ENCODE results near the gene MSLN.
A peak's percentile ranks its signal among the peaks of the same experiment; 100 is the strongest.
"Not testable (repeated sequence)": the region's sequence is repeated elsewhere in the genome, so short reads cannot be mapped to it uniquely, and the experiment has no call there.

MSLN gene

DNA sequence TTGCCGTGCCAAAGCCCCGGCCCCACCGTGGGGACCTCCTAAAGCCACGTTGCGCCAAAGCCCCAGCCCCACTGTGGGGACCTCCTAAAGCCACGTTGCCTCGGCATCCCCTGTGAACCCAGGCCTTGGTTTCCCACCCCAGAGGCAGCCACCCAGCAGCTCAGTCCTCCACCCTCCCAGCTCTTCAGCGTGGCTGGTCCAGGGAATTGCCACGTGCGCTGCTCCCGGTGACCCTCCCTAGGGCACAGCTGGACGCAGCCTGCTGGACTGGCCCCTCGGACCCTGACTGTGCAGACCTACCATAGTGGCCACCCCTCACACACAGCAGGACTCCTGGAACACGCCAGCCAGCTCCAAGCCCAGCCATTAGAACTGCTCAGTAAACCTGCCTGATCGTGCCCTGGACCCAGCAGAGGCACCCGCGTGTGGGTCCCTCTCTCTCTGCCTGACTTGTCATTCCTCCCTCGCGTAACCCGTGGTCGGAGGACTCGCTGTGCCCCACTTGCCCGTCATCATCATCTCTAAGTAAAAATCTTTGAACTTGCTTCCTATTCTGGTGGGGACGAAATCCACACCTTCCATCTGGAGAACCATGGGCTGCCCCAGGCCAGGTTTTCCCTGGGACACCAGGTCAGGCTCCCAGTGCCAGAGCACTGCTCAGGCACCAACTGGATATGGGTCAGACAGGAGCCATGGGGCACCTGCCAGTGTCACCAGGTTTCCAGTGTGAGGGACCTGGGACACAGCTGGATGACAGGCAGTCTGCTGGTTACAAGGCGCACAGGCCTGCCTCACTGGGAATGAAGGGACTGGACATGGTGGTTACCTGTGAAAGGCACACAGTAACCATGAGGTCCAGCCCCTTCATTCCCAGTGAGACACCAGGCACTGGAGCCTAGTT is 25.3 kb upstream of the MSLN start:
- DNase-seq (no peak), ATAC-seq (no peak)

GRCh38 chr16:735982-736453 is 24.5 kb upstream of the MSLN start:
- peak; percentile 70 for ATAC-seq

DNA sequence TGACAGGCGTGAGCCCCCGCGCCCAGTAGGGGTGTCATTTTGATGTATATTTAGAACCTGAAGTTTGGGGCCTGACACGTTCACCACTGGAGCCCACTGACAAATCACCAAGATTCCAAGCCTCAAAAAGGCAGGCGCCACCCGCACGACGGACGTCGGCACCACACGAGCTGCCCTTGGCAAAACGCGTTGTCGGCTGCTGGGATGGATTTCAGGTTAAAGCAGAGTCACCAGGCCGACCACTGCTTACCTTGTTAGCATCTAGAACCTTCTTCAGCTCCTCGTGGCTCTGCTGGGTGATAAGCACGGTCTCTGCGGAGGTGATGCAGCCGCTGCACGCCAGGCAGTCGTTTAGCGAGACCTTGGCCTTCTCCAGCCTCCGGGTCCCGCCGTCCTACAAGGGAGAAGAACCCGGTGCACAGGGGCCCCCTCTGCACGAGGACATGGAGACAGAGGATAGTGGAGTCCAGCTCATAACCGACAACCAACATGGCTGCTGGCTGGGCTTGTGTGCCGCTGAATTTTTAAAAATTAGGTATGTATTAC is 23.5 kb upstream of the MSLN start:
- no peak for ATAC-seq
- no peak for DNase-seq

More at GRCh38 chr16:735982-736453, 24.5 kb upstream of the MSLN start:
- DNase-seq = peak; percentile 60

DNA sequence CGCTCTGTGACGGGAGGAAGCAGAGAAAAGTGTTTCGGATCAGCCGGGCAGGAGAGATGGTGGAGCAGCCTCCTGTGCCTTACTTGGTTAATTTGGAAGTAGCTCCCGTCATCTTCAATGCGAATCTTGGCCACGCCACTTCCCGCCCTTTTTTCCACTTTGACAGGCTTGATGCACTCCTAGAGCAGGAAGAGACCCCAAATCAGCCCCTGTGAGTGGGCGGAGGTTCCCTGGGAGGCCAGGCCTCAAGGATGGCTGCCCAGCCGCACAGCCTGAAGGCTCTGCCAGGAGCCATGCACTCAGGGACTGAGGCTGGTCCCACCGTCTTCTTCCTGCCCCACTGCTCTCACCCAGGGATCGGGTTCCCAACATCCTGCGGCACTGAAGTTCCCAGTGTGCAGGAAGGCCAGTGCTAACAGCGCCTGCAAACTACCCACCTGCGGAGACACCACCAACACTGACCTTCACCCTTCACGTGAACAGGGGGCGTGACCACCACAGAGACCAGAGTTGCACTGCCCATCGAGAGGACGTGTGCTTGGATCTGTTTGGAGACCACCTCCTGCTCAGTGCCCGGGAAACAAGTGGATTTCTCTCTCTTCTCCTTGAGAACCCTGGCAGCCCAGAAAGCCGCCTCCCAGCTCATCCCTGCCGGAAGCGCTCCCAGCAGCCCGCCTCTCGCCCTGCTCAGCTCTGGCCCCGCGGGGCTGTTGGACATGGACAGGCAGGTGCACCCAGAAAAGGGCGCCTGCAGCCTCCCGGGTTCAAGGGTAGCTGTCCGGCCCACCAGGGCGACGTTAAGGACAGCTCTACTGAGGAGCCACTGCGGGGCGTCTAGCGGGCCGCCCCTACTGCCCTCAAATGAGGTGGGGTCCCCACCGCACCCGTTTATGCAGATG is 20.7 kb upstream of the MSLN start:
- no peak for ATAC-seq
- no peak for DNase-seq

DNA sequence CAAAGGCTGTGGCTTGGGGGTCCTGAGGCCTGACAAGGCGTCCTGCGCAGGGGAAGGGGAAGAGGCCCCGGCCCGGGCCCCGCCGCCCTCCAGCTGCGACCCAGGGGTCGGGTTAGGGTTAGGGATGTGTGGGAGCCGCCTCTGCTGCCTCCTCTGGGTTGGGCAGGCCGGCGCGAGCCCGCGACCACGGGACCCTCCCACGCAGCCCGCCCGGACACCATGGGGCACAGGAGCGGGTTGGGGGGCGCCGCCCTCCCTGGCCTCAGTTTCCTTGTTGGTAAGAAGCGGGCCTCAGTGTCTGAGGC is 20.1 kb upstream of the MSLN start:
- ATAC-seq (no peak), DNase-seq (no peak)

- peak; percentile 77 for ATAC-seq
- peak; percentile 94 for DNase-seq
Measured at GRCh38 chr16:740764-741505, 19.6 kb upstream of the MSLN start, which contains the start of gene CIAO3. CIAO3 (minus strand) TSS chr16:740997; CDS start chr16:740985, 12 bp downstream.

GRCh38 chr16:741986-742629 is 18.4 kb upstream of the MSLN start:
- no peak for DNase-seq
- ATAC-seq = no peak

- not testable (repeated sequence) for DNase-seq, ATAC-seq
Measured at GRCh38 chr16:742894-743293, 17.6 kb upstream of the MSLN start.

- ATAC-seq (no peak), DNase-seq (no peak)
Measured at GRCh38 chr16:743794-744500, 16.6 kb upstream of the MSLN start.

DNA sequence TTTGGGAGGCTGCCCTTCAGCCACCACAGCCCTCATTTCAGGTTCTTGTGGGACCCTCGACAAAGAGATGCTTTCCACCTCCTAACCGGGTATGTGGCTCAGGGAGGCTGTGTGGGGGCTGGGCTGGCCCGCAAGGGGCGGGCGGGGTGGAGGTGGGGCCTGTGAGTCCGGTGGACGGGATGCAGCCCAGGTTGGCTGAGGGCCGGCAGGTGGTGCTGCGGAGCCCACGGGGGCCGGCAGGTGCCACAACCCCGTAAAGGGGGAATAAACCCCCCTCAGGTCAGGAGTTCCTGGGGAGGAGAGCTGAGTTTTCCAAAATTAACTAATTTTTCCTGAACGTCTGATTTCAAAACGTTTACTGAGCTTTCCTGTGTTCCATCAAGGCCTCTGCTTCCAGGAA is 14.8 kb upstream of the MSLN start:
- DNase-seq = peak; percentile 46
- no peak for ATAC-seq

DNA sequence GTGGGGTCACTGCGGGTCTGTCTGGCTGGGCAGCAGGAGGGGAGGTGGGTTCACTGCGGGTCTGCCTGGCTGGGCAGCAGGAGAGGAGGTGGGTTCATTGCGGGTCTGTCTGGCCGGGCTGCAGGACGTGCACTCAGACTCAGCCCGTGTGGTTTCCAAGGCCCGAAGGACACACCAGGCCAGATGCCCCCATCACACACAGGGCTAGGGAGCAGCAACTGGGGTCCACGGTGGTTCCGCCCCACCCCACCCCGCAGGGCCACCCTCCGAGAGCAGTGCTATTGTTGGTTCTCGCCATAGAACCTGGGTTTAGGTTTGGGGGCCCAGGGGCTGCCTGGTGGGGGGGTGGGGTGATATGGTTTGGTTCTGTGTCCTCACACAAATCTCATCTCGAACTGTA is 13.9 kb upstream of the MSLN start:
- DNase-seq (no peak), ATAC-seq (no peak)

- ATAC-seq (no peak), DNase-seq (no peak)
Measured at GRCh38 chr16:747978-748746, 12.4 kb upstream of the MSLN start.

GRCh38 chr16:749010-749409 is 11.5 kb upstream of the MSLN start:
- ATAC-seq (no peak), DNase-seq (no peak)

DNA sequence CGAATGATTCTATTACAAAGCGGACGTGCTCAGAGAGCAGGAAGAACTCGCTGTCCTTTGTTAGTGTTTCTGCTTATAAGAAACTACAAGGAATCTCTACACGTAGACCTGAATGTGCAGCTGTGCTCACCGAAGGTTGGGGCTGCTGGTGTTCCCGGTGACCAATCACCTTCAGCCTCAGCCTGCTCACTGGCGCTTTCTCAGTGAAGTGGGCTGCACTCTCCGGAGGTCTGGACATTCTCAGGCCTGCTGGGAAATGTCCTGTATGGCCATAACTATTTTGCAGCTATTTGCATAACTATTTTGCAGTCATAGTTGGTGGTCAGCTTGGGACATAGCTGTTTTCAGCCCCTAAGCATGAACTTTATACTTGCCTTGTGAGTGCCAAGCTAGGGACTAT is 10.0 kb upstream of the MSLN start:
- ATAC-seq (no peak), DNase-seq (no peak)

- peak; percentile 19 for ATAC-seq
Measured at GRCh38 chr16:751152-752006, 9.2 kb upstream of the MSLN start.

DNA sequence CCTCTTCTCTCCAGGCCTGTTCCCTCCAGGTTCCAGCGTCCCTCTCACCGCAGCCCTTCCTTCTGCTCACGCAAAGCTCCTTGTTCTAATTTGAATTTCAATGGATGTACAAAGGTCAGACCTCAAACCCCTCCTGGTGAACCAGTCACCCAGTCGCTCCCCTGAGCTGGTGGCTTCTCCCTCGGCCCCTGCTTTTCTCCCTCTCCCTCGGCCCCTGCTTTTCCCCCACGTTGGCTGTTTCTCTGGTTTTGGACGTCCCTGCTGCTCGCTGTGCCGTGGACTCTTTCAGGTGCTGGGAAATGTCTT is 8.6 kb upstream of the MSLN start:
- ATAC-seq = no peak
- DNase-seq = no peak

More at GRCh38 chr16:751152-752006, 9.2 kb upstream of the MSLN start:
- DNase-seq = no peak

- ATAC-seq, DNase-seq: not testable (repeated sequence)
Measured at GRCh38 chr16:754121-754607, 6.4 kb upstream of the MSLN start.

DNA sequence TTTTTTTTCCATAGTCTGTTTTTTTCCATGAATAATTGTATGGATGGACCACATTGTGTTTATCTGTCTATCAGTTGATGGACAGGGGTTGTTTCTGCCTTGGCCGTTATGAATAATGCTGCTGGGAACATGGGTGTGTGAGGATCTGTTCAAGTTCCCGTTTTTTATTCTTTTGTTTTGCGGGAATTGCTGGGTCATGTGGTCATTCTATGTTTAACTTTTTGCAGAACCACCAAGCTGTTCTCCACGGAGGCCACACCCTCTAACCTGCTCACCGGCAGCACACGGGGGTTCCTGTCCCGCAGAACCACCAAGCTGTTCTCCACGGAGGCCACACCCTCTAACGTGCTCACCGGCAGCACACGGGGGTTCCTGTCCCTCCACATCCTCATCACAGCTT is 5.9 kb upstream of the MSLN start:
- ATAC-seq (no peak), DNase-seq (no peak)

GRCh38 chr16:756428-756827 is 4.1 kb upstream of the MSLN start:
- DNase-seq = no peak
- peak; percentile 53 for ATAC-seq
